ENCODE results near the gene MACROD1. TPM values are rescaled to one million over a fixed set of nuclear protein-coding genes. Genes with fewer than 3 reads are reported as not detected.

The MACROD1 gene
- polyA plus RNA-seq, 1 donor (not counting 4 experiments of a cell fraction or from before 2014, with no cell fraction given) = 4.6 TPM

DNA sequence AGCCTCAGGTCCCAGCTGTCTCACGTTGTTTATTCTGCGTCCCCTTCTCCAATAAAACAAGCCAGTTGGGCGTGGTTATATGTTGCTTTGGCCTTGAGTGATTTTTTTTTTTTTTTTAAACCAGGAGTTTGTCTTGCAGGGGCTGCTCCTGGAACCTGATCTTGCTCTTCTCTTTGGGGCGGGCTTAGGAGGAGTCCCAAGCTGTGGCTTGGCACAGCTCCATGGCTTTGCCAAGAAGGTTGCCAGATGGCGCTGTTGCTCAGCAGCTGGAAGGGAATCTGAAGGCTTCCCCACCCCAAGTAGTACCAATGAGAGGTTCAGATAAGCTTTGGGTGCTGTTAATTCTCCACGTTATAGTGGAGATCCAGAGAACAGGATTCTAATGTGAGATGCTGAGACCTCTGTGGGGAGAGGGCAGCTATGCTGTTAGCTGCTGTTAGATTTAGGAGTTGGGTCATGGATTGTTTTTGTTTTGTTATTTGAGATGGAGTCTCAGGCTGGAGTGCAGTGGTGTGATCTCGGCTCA lies 38.6 kb upstream of the MACROD1 start:
- Histone ChIP-seq H2AFZ (ENCODE audit: control insufficient read depth, low read length) (no peak overlapping the region), H3K9me1 (ENCODE audit: control insufficient read depth, extremely low read depth, insufficient read depth, low read length) (no peaks in the 10 kb centered on the region), H4K20me1 (ENCODE audit: control insufficient read depth, extremely low read depth, insufficient read depth, low read length) (peaks cover 17% of the 10 kb centered on the region), H3K9me3 (ENCODE audit: control insufficient read depth, low read depth, low read length) (no peaks in the 10 kb centered on the region), H3K4me3 (ENCODE audit: control insufficient read depth in 2 of 3, extremely low read depth in 1 of 3, insufficient read depth in 2 of 3, low read depth in 1 of 3, low read length in 3 of 3) (no peak overlapping the region), H3K36me3 (ENCODE audit: control insufficient read depth in 2 of 2, extremely low read depth in 1 of 2, insufficient read depth in 2 of 2, low read length in 2 of 2) (peaks cover 35 to 50% of the 10 kb centered on the region in 2 experiments), H3K79me2 (ENCODE audit: control insufficient read depth, insufficient read depth, low read length) (no peaks in the 10 kb centered on the region), H3K4me1 (ENCODE audit: control insufficient read depth, extremely low read depth, insufficient read depth, low read length) (no peaks in the 10 kb centered on the region), H3K27ac (ENCODE audit: control insufficient read depth, insufficient read depth, low read length) (no peak overlapping the region), H3K9ac (ENCODE audit: control insufficient read depth, extremely low read depth, insufficient read depth, low read length) (no peak overlapping the region), H3K4me2 (ENCODE audit: control insufficient read depth, extremely low read depth, insufficient read depth, low read depth, low read length) (no peak overlapping the region), H3K27me3 (ENCODE audit: control insufficient read depth, extremely low read depth, insufficient read depth, low read length) (no peaks in the 10 kb centered on the region)
- TF ChIP-seq EZH2 (IDR thresholded peaks at IDR 0.05; ENCODE audit: low read length) = no peak
- TF ChIP-seq, protein P1, sequence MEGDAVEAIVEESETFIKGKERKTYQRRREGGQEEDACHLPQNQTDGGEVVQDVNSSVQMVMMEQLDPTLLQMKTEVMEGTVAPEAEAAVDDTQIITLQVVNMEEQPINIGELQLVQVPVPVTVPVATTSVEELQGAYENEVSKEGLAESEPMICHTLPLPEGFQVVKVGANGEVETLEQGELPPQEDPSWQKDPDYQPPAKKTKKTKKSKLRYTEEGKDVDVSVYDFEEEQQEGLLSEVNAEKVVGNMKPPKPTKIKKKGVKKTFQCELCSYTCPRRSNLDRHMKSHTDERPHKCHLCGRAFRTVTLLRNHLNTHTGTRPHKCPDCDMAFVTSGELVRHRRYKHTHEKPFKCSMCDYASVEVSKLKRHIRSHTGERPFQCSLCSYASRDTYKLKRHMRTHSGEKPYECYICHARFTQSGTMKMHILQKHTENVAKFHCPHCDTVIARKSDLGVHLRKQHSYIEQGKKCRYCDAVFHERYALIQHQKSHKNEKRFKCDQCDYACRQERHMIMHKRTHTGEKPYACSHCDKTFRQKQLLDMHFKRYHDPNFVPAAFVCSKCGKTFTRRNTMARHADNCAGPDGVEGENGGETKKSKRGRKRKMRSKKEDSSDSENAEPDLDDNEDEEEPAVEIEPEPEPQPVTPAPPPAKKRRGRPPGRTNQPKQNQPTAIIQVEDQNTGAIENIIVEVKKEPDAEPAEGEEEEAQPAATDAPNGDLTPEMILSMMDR (optimal IDR thresholded peaks at IDR 0.05 in 1 of 3, IDR thresholded peaks at IDR 0.05 in 1 of 3, conservative IDR thresholded peaks at IDR 0.05 in 1 of 3; ENCODE audit: extremely low read depth in 1 of 3, insufficient read depth in 2 of 3, low read length in 3 of 3) = peak; percentile 82 to 88 (median 86)
- dilution Hi-C loops (cut with MboI; ENCODE audit: extremely low pct_ligation_motif_present, low sequenced_read_pairs) = no loop called here
- FAIRE-seq (peak; percentile 63), DNase-seq (ENCODE audit: low read depth, low spot score) (peak; percentile 75)

DNA sequence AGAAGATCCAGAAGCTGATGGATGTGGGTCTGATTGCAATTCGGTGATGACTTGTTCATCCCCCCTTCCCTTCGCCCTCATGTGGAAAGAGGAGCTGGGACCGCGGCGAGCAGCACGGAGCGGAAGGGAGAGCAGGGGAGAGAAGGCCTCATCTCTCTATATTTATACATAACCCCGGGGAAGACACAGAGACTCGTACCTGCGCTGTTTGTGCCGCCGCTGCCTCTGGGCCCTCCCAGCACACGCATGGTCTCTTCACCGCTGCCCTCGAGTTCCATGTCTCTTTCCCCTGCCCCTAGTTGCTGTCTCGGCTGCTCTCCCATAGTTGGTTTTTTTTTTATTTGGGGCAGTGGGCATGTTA lies 38.1 kb upstream of the MACROD1 start:
- H3K27ac ChIP-seq (ENCODE audit: control insufficient read depth, insufficient read depth, low read length) = no peak overlapping the region
- FAIRE-seq = no peak

More for the DNA sequence above, 38.1 kb upstream of the MACROD1 start:
- Histone ChIP-seq H3K36me3 (ENCODE audit: control insufficient read depth in 2 of 2, extremely low read depth in 1 of 2, insufficient read depth in 2 of 2, low read length in 2 of 2) (peaks cover 35 to 52% of the 10 kb centered on the region in 2 experiments), H3K4me1 (ENCODE audit: control insufficient read depth, extremely low read depth, insufficient read depth, low read length) (no peaks in the 10 kb centered on the region), H3K9ac (ENCODE audit: control insufficient read depth, extremely low read depth, insufficient read depth, low read length) (no peak overlapping the region), H4K20me1 (ENCODE audit: control insufficient read depth, extremely low read depth, insufficient read depth, low read length) (peaks cover 17% of the 10 kb centered on the region), H3K9me3 (ENCODE audit: control insufficient read depth, low read depth, low read length) (no peaks in the 10 kb centered on the region), H3K4me2 (ENCODE audit: control insufficient read depth, extremely low read depth, insufficient read depth, low read depth, low read length) (no peak overlapping the region), H2AFZ (ENCODE audit: control insufficient read depth, low read length) (no peak overlapping the region), H3K4me3 (ENCODE audit: control insufficient read depth in 2 of 3, extremely low read depth in 1 of 3, insufficient read depth in 2 of 3, low read depth in 1 of 3, low read length in 3 of 3) (no peak overlapping the region), H3K27me3 (ENCODE audit: control insufficient read depth, extremely low read depth, insufficient read depth, low read length) (no peaks in the 10 kb centered on the region), H3K9me1 (ENCODE audit: control insufficient read depth, extremely low read depth, insufficient read depth, low read length) (no peaks in the 10 kb centered on the region), H3K79me2 (ENCODE audit: control insufficient read depth, insufficient read depth, low read length) (no peaks in the 10 kb centered on the region)
- dilution Hi-C loops (cut with MboI; ENCODE audit: extremely low pct_ligation_motif_present, low sequenced_read_pairs) = no loop called here
- DNase-seq (ENCODE audit: low read depth, low spot score) = no peak
- TF ChIP-seq EZH2 (IDR thresholded peaks at IDR 0.05; ENCODE audit: low read length) = no peak
- TF ChIP-seq, protein P1 (optimal IDR thresholded peaks at IDR 0.05 in 1 of 3, IDR thresholded peaks at IDR 0.05 in 1 of 3, conservative IDR thresholded peaks at IDR 0.05 in 1 of 3; ENCODE audit: extremely low read depth in 1 of 3, insufficient read depth in 2 of 3, low read length in 3 of 3) = no peak

Data from keratinocyte (primary cell).